HG02870 (cell line): Measurements from ENCODE around the gene XG.
"Not testable (repeated sequence)": the region's sequence is repeated elsewhere in the genome, so short reads cannot be mapped to it uniquely, and the experiment has no call there.

Source experiments
- ATAC-seq: cut with Tn5 transposase; IDR thresholded peaks from one replicate; pipeline ENCODE4 v1.9.1; 2021; ENCODE audit warnings: mild to moderate bottlenecking, moderate library complexity; ENCODE audit not compliant: unreplicated experiment

The XG gene

GRCh38 chrX:2732649-2733048 lies 19.2 kb upstream of the XG start:
- no peak for ATAC-seq

- ATAC-seq = no peak
Observed at GRCh38 chrX:2733286-2733685, 18.6 kb upstream of the XG start.

- ATAC-seq = no peak
Observed at GRCh38 chrX:2735270-2735669, 16.6 kb upstream of the XG start.

- no peak for ATAC-seq
Observed at GRCh38 chrX:2740672-2741071, 11.2 kb upstream of the XG start.

GRCh38 chrX:2741386-2741785 lies 10.5 kb upstream of the XG start:
- no peak for ATAC-seq

- not testable (repeated sequence) for ATAC-seq
Observed at GRCh38 chrX:2746250-2746649, 5.6 kb upstream of the XG start.

- no peak for ATAC-seq
Observed at GRCh38 chrX:2748171-2748814, 3.5 kb upstream of the XG start.

GRCh38 chrX:2748815-2749188 lies 3.0 kb upstream of the XG start:
- no peak for ATAC-seq

- ATAC-seq = no peak
Observed at GRCh38 chrX:2751291-2751690, 549 bp upstream of the XG start.

GRCh38 chrX:2752441-2752840 lies 601 bp downstream of the XG start:
- ATAC-seq = not testable (repeated sequence)

GRCh38 chrX:2755163-2755715 lies 3.4 kb downstream of the XG start:
- ATAC-seq = not testable (repeated sequence)

- no peak for ATAC-seq
Observed at GRCh38 chrX:2756548-2756947, 4.7 kb downstream of the XG start.

GRCh38 chrX:2761246-2761645 lies 9.4 kb downstream of the XG start:
- ATAC-seq = no peak

- not testable (repeated sequence) for ATAC-seq
Observed at GRCh38 chrX:2762671-2763070, 10.8 kb downstream of the XG start.

GRCh38 chrX:2764766-2765548 lies 13.1 kb downstream of the XG start:
- not testable (repeated sequence) for ATAC-seq

GRCh38 chrX:2765549-2765830 lies 13.7 kb downstream of the XG start:
- ATAC-seq = no peak

- no peak for ATAC-seq
Observed at GRCh38 chrX:2766906-2767305, 15.1 kb downstream of the XG start.

GRCh38 chrX:2767631-2768455 lies 16.0 kb downstream of the XG start:
- ATAC-seq = no peak

- no peak for ATAC-seq
Observed at GRCh38 chrX:2769615-2770014, 17.8 kb downstream of the XG start.

- not testable (repeated sequence) for ATAC-seq
Observed at GRCh38 chrX:2773166-2774055, 21.6 kb downstream of the XG start.

- no peak for ATAC-seq
Observed at GRCh38 chrX:2774057-2774456, 22.2 kb downstream of the XG start.
